IPS DF 6.9 (cell line): ENCODE measurements around the gene CIITA.

Source experiments
- DNase-seq: peaks from one replicate; pipeline ENCODE4 v3.0.0-alpha.2; 2013; ENCODE audit warnings: low read depth, low spot score
- H3K27ac ChIP-seq: one replicate; pipeline ENCODE4 v1.5.1; 2013; ENCODE audit warnings: low read length, control low read depth
- H3K27me3 ChIP-seq: 2 replicates; pipeline ENCODE4 v1.6.1; 2013; ENCODE audit warnings: mild to moderate bottlenecking, low read length; ENCODE audit not compliant: control insufficient read depth, insufficient read depth
- H3K36me3 ChIP-seq: 2 replicates; pipeline ENCODE4 v1.6.1; 2013; ENCODE audit warnings: low read length; ENCODE audit not compliant: control insufficient read depth, insufficient read depth
- H3K4me1 ChIP-seq: 2 replicates; pipeline ENCODE4 v1.6.1; 2013; ENCODE audit warnings: low read length; ENCODE audit not compliant: control insufficient read depth, insufficient read depth
- H3K4me3 ChIP-seq: 2 replicates; pipeline ENCODE4 v1.5.1; 2013; ENCODE audit warnings: mild to moderate bottlenecking, low read length
- H3K9me3 ChIP-seq: 2 replicates; pipeline ENCODE4 v1.6.1; 2013; ENCODE audit warnings: low read length, inconsistent platforms; ENCODE audit not compliant: control insufficient read depth, insufficient read depth
- WGBS: extraction: QIAGEN DNeasy Blood & Tissue Kit; methylation state at CpG from one replicate; pipeline ENCODE4 v1.1.7; 2013; ENCODE audit warnings: mixed read lengths, missing lambda C conversion rate; ENCODE audit not compliant: insufficient read length, insufficient coverage; 5-methylcytosine and 5-hydroxymethylcytosine counted together

Gene CIITA

DNA sequence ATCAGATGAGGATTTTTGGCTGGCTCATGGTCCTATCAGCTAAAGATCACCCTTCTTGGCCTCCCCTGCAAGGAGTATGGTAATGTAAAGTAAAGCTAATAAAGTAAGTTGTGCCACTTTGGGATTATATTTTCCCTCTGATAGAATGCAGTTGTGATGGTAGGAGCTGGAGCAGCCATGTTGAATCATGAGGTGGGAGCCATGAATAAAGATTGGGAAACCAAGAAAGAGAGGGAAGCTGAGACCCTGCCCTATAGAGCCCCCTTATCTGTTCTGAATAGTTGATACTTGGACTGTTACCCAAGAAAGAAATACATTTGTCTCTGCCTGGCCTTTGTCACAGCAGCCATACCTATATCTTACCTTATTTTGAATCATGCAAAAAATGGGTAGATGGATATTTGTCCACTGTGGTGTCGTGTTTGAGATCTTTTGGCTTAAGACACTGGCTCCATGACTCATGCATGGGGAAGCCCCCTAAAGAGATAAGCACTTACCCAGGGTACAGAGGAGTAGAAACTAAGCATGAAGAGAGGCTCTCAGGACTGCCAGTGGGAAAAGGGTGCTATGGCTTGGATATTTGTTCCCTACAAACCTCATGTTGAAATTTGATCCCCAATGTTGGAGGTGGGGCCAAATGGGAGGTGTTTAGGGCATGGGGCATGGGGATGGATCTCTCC, 40.7 kb upstream of the CIITA start:
- H3K36me3 ChIP-seq: no peaks in the 10 kb centered on the region
- H3K9me3 ChIP-seq: no peaks in the 10 kb centered on the region
- no peaks in the 10 kb centered on the region for H3K4me1 ChIP-seq
- H3K4me3 ChIP-seq: no peak overlapping the region
- DNase-seq: no peak
- H3K27ac ChIP-seq: no peak overlapping the region
- H3K27me3 ChIP-seq: no peaks in the 10 kb centered on the region
- WGBS: no CpG with 5 or more reads among the region's 1 CpG

DNA sequence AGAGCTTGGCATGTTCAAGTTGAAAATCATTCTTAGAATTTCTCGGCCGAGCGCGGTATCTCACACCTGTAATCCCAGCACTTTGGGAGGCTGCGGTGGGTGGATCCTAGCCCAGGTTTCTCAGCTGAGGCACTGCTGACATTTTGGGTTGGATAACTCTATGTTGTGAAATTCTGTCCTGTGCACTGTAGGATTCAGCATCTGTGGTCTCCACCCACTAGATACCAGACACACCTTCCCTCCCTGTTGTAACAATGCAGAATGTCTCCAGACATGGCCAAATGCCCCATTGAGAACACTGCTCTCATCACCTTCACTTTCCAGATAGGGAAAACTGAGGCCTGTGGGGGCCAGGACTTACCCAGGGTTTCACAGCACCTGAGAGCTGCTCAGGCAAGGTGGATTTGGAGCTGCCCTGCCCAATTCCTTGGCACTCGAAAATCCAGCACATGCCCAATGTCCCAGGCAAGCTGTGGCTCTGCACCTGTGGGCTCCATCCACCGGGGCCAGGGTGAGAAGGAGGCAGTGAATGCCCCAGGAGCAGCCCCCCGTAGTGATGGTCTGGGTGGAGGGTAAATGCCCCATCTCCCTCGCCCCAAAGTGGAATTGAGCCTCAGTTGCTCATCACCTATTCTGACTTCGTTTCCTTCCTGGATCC, 38.3 kb upstream of the CIITA start:
- Histone ChIP-seq H3K27me3 (no peaks in the 10 kb centered on the region), H3K4me3 (no peak overlapping the region), H3K36me3 (no peaks in the 10 kb centered on the region), H3K4me1 (no peaks in the 10 kb centered on the region), H3K27ac (no peak overlapping the region), H3K9me3 (no peaks in the 10 kb centered on the region)
- no CpG with 5 or more reads among the region's 10 CpGs for WGBS
- no peak for DNase-seq

DNA sequence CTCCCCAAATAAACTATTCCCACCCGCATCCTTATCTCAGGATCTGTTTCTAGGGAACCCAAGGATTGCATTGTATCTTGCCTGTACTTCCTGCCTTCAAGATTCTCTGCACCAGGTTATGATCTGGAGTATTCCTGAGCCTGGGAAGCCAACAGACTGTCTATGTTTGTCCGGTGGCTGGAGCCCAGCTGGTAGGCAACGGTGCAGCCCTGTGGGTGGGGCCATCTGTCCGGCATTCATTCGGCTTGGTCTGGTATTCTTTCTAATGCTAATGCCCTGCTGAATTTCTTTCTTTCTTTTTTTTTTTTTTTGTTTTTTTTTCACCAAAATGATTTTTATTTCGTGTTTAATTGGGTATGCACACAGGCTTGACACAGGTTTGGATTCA, 37.7 kb upstream of the CIITA start:
- no peak for DNase-seq
- Histone ChIP-seq H3K27me3 (no peaks in the 10 kb centered on the region), H3K4me1 (no peaks in the 10 kb centered on the region), H3K4me3 (no peak overlapping the region), H3K27ac (no peak overlapping the region), H3K36me3 (no peaks in the 10 kb centered on the region), H3K9me3 (no peaks in the 10 kb centered on the region)
- no CpG with 5 or more reads among the region's 6 CpGs for whole genome bisulfite sequencing

GRCh38 chr16:10840703-10841102, 36.3 kb upstream of the CIITA start:
- H3K4me1 ChIP-seq: no peaks in the 10 kb centered on the region
- no peak for DNase-seq
- no peaks in the 10 kb centered on the region for H3K9me3 ChIP-seq
- H3K4me3 ChIP-seq: no peak overlapping the region
- no CpG with 5 or more reads among the region's 16 CpGs for WGBS
- H3K36me3 ChIP-seq: no peaks in the 10 kb centered on the region
- H3K27me3 ChIP-seq: no peaks in the 10 kb centered on the region
- no peak overlapping the region for H3K27ac ChIP-seq

DNA sequence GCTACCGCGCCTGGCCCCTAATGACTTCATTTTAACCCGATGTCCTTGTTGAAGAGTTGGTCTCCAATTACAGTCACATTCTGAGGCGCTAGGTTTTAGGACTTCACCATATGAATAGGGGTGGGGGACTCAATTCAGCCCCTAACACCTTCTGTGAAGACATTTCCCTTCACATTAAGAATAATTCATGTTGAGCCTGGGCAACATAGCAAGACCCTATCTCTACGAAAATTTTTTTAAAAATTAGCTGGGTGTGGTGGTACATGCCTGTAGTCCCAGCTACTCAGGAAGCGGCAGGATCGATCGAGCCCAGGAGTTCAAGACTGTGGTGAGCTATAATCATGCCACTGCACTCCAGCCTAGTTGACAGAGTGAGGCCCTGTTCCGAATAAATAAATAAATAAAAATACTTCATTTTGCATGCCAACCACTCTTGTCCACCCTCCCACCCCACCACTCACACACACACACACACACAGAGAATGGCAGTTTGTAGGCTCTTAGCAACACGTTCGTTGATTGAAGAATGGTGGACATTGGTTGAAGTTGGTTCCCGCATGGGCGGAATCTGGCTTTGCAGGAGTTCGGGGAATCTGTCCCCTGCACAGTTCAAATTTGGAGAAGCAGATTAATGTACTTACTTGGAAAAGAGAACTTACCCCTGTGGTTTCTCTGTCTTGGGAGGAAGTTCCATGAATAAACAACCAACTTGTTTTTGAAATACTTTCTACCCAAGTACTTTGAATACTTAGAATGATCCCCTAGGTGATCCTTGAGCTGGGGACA, 30.6 kb upstream of the CIITA start:
- no peak overlapping the region for H3K27ac ChIP-seq
- no peaks in the 10 kb centered on the region for H3K27me3 ChIP-seq
- no peak overlapping the region for H3K4me3 ChIP-seq
- DNase-seq: no peak
- WGBS: no CpG with 5 or more reads among the region's 14 CpGs
- H3K9me3 ChIP-seq: no peaks in the 10 kb centered on the region
- H3K4me1 ChIP-seq: no peaks in the 10 kb centered on the region; the same call in 1 of the 2 replicates
- no peaks in the 10 kb centered on the region for H3K36me3 ChIP-seq

DNA sequence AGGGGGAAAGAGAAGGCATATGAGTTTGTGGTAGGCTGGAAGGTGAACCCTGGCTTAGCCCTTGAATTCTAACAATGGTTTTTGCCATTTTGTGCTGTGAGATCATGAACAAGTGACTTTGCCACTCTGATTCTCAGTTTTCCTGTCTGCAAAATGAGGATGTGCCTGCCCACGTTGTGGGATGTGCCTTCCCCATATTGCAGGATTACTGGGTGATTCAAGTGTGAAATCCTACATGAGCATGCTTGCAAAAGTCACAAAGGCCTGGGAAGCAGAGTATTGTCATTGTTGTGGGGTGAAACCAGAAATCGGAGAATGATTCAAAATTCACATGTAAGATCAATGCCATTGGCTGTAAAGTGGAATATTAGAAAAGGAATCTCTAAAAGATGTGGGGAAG, 29.8 kb upstream of the CIITA start:
- Histone ChIP-seq H3K36me3 (no peaks in the 10 kb centered on the region), H3K4me1 (no peaks in the 10 kb centered on the region; the same call in 1 of the 2 replicates), H3K9me3 (no peaks in the 10 kb centered on the region), H3K27ac (no peak overlapping the region), H3K4me3 (no peak overlapping the region), H3K27me3 (no peaks in the 10 kb centered on the region)
- WGBS: no CpG with 5 or more reads among the region's 2 CpGs
- DNase-seq: no peak

GRCh38 chr16:10849736-10850477, 27.1 kb upstream of the CIITA start:
- no peak for DNase-seq
- H3K4me3 ChIP-seq: no peak overlapping the region
- no peaks in the 10 kb centered on the region for H3K27me3 ChIP-seq
- no peaks in the 10 kb centered on the region for H3K36me3 ChIP-seq
- no peak overlapping the region for H3K27ac ChIP-seq
- H3K4me1 ChIP-seq: no peaks in the 10 kb centered on the region; the same call in 1 of the 2 replicates
- H3K9me3 ChIP-seq: no peaks in the 10 kb centered on the region
- no CpG with 5 or more reads among the region's 7 CpGs for WGBS

GRCh38 chr16:10850478-10850850, 26.5 kb upstream of the CIITA start:
- Histone ChIP-seq H3K27me3 (no peaks in the 10 kb centered on the region), H3K4me1 (no peaks in the 10 kb centered on the region; the same call in 1 of the 2 replicates), H3K9me3 (no peaks in the 10 kb centered on the region), H3K27ac (no peak overlapping the region), H3K4me3 (no peak overlapping the region), H3K36me3 (no peaks in the 10 kb centered on the region)
- WGBS: no CpG with 5 or more reads among the region's 4 CpGs
- DNase-seq: no peak

DNA sequence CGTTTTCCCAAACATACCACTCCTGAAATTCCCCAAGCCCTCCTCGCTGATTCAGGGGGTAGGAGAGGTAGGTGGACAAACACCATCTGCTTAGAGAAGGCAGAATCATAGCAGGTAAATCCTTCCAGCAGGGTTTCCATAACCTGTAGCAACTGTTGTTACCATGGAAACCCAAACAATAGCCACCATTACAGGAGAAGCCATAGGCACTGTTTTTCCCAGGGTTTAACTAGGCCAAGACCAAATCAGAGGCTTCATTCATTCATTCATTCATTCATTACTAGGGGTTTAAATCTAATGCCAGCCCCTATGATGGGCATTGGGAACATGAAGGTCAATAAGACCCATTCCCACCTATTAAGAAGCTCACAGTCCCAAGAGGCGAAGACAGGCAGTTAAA, 25.5 kb upstream of the CIITA start:
- Histone ChIP-seq H3K36me3 (no peaks in the 10 kb centered on the region), H3K4me1 (no peaks in the 10 kb centered on the region; the same call in 1 of the 2 replicates), H3K27ac (no peak overlapping the region), H3K27me3 (no peaks in the 10 kb centered on the region), H3K9me3 (no peaks in the 10 kb centered on the region), H3K4me3 (no peak overlapping the region)
- DNase-seq: peak; percentile 7
- no CpG with 5 or more reads among the region's 3 CpGs for WGBS

GRCh38 chr16:10852286-10852685, 24.7 kb upstream of the CIITA start:
- Histone ChIP-seq H3K4me1 (no peaks in the 10 kb centered on the region; the same call in 1 of the 2 replicates), H3K4me3 (no peak overlapping the region), H3K9me3 (no peaks in the 10 kb centered on the region), H3K27ac (no peak overlapping the region), H3K27me3 (no peaks in the 10 kb centered on the region), H3K36me3 (no peaks in the 10 kb centered on the region)
- WGBS: no CpG with 5 or more reads among the region's 4 CpGs
- DNase-seq: no peak
